RWPE2 (cell line): ENCODE data around the gene RWDD1.

Experiments used
- ATAC-seq: fragments of 200-7000 bp; cut with Tn5 transposase; 3 replicates; pipeline ENCODE4 v1.9.1; 2021; ENCODE audit warnings: low read depth
- DNase-seq: peaks from one replicate; pipeline ENCODE4 v3.0.0-alpha.2; 2020; ENCODE audit warnings: low spot score
- H3K27ac ChIP-seq: fragments of 450-650 bp; 2 replicates; pipeline ENCODE4 v1.5.1; 2017; ENCODE audit warnings: mild to moderate bottlenecking; ENCODE audit not compliant: poor library complexity, severe bottlenecking
- H3K27me3 ChIP-seq: fragments of 250-450 bp; sonication (Bioruptor Pico); 2 replicates; pipeline ENCODE4 v1.5.1; 2021; ENCODE audit warnings: mild to moderate bottlenecking, moderate library complexity; ENCODE audit not compliant: insufficient read depth, poor library complexity, severe bottlenecking
- H3K36me3 ChIP-seq: fragments of 250-450 bp; sonication (Bioruptor Pico); 2 replicates; pipeline ENCODE4 v1.5.1; 2020; ENCODE audit warnings: low read depth, mild to moderate bottlenecking, moderate library complexity
- H3K4me1 ChIP-seq: fragments of 250-450 bp; sonication (Bioruptor Pico); 2 replicates; pipeline ENCODE4 v1.5.1; 2021; ENCODE audit warnings: mild to moderate bottlenecking, moderate library complexity; ENCODE audit not compliant: insufficient read depth, poor library complexity, severe bottlenecking
- H3K4me3 ChIP-seq: fragments of 250-450 bp; sonication (Bioruptor Pico); 2 replicates; pipeline ENCODE4 v1.5.1; 2021; ENCODE audit warnings: mild to moderate bottlenecking, moderate library complexity; ENCODE audit not compliant: severe bottlenecking
- H3K9me3 ChIP-seq: fragments of 250-450 bp; sonication (Bioruptor Pico); 2 replicates; pipeline ENCODE4 v1.5.1; 2021; ENCODE audit warnings: mild to moderate bottlenecking, moderate library complexity; ENCODE audit not compliant: severe bottlenecking
- TF ChIP-seq, protein P1 (sequence below): fragments of 450-650 bp; IDR thresholded peaks from one replicate; pipeline ENCODE4 v1.5.1; 2017; ENCODE audit warnings: mild to moderate bottlenecking, moderate library complexity; ENCODE audit not compliant: poor library complexity, severe bottlenecking

Gene RWDD1

DNA sequence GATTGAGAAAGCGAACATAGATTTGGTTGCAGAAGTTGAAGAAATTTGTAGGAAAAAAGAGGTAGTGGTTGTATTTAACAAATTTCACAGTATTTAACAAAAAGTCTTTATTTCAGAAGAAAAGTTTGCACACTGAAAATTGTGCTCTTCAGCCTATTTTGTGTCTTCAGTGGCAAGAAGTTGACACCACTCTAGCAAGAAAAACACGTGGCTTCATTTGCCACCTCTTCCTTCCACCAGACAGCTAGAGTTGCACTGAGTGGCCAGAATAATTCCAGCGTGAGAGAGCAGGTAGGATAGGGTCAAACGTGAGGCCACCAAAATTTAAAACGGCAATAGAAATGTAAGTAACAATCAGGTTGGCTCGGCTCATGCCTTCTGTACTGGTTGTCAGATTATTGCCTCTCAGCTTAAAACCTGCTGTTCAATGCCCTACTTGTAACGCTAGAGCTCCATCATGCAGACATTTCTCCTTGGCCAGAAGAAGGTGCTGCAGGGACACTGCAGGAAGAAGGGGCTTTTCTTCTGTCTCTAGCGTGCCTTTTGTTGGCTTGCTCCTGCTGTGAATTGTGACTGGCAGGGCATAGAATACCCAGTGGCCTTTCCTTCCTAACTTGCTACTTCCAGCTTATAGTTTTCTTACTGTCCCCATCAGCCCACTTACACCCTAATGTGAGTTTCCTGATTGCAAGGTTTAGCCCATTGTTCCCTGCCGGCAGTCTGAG, 37.9 kb upstream of the RWDD1 start:
- TF ChIP-seq, protein P1, sequence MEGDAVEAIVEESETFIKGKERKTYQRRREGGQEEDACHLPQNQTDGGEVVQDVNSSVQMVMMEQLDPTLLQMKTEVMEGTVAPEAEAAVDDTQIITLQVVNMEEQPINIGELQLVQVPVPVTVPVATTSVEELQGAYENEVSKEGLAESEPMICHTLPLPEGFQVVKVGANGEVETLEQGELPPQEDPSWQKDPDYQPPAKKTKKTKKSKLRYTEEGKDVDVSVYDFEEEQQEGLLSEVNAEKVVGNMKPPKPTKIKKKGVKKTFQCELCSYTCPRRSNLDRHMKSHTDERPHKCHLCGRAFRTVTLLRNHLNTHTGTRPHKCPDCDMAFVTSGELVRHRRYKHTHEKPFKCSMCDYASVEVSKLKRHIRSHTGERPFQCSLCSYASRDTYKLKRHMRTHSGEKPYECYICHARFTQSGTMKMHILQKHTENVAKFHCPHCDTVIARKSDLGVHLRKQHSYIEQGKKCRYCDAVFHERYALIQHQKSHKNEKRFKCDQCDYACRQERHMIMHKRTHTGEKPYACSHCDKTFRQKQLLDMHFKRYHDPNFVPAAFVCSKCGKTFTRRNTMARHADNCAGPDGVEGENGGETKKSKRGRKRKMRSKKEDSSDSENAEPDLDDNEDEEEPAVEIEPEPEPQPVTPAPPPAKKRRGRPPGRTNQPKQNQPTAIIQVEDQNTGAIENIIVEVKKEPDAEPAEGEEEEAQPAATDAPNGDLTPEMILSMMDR = no peak
- DNase-seq = no peak
- no peak overlapping the region for H3K27ac ChIP-seq
- H3K4me3 ChIP-seq = no peak overlapping the region
- no peaks in the 10 kb centered on the region for H3K27me3 ChIP-seq
- H3K4me1 ChIP-seq = peaks cover 12% of the 10 kb centered on the region
- no peaks in the 10 kb centered on the region for H3K36me3 ChIP-seq
- no peak for ATAC-seq
- H3K9me3 ChIP-seq = no peaks in the 10 kb centered on the region

DNA sequence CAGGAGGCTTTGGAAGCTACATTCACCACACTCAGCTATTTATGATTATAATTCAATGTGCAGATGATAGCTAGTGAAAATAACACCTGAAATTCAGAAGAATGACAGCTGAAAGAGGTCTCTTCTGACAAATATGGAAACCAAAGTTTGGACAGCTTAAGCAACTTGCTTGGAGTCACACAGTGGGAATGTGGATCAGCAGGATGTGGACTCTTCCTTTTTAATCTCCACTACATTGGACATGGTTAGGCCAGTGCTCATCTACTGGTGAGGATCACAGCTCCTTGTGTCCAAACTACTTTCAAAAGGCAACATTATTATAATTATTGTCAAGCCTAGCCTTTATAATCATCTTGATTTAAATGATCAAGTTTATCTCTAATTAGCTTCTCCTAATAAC, 36.2 kb upstream of the RWDD1 start:
- H3K4me3 ChIP-seq = no peak overlapping the region
- H3K4me1 ChIP-seq = peaks cover 8% of the 10 kb centered on the region
- TF ChIP-seq, protein P1 = no peak
- DNase-seq = no peak
- no peak overlapping the region for H3K27ac ChIP-seq
- H3K36me3 ChIP-seq = no peaks in the 10 kb centered on the region
- ATAC-seq = peak; percentile 56
- H3K9me3 ChIP-seq = no peaks in the 10 kb centered on the region
- no peaks in the 10 kb centered on the region for H3K27me3 ChIP-seq

DNA sequence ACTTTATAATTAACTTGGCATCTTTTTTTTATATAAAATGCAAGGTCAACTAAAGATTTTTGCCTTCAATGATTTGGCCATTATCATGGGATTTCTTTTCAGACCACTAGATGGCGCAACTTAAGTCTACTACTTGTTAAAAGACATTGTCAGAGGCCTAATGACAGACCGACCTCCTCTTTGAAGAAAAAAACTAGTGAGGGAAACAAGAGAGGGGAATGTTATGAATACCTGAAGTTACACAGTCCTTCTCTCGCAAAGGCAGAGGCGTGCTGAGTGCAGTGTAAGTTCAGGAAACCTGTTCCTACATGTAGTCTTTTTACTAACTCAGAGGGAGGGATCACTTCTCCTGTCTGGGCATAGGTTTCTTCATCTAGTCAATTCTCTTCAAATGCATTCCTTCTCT, 35.1 kb upstream of the RWDD1 start:
- peaks cover 8% of the 10 kb centered on the region for H3K4me1 ChIP-seq
- TF ChIP-seq, protein P1 = peak; percentile 90
- H3K27me3 ChIP-seq = no peaks in the 10 kb centered on the region
- H3K36me3 ChIP-seq = no peaks in the 10 kb centered on the region
- no peak overlapping the region for H3K4me3 ChIP-seq
- DNase-seq (no peak), ATAC-seq (peak; percentile 70)
- peak overlapping the region; percentile 39 for H3K27ac ChIP-seq
- no peaks in the 10 kb centered on the region for H3K9me3 ChIP-seq

DNA sequence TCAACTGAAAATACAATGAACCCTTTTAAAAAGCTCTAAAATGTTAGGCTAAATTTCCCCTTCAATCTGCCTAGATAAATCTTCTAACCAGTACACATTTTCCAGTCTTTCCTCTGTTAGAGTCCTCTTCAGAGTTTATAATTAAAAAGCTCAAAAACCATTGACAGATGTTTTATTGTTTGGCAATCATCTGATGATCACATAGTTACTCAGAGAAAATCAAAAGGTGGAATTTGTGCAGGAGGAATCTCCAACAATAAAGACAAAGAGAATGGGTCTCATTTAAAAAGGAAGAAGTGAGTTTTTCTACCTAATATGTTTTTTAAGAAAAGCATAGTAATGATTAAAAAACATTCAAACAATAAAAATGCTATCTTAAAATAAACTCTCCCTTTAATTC, 28.9 kb upstream of the RWDD1 start:
- peaks cover 32% of the 10 kb centered on the region for H3K4me1 ChIP-seq
- DNase-seq (no peak), ATAC-seq (peak; percentile 71)
- H3K36me3 ChIP-seq = no peaks in the 10 kb centered on the region
- no peaks in the 10 kb centered on the region for H3K9me3 ChIP-seq
- H3K4me3 ChIP-seq = no peak overlapping the region
- peak overlapping the region; percentile 68 for H3K27ac ChIP-seq
- TF ChIP-seq, protein P1 = no peak
- no peaks in the 10 kb centered on the region for H3K27me3 ChIP-seq

DNA sequence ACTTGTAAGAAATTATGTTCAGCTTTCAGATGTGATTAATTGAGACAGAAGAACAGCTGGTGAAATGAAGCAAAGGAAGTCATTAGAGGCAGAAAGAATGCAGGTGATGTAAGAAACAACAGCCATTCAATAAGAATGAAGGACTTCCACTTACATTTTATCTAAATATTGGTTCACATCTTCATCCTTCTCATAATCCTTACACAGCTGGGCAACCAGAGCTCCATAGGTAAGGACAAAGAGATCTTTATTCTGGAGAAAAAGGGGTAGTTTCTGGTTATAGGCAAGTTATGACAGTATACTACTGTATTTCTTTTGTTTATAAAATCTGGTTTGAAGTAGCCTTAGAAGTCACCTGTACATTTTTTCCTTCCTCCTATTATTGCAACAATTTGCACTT, 28.2 kb upstream of the RWDD1 start:
- peak overlapping the region; percentile 68 for H3K27ac ChIP-seq
- H3K36me3 ChIP-seq = no peaks in the 10 kb centered on the region
- DNase-seq (no peak), ATAC-seq (peak; percentile 35; the same call in 2 of the 3 replicates)
- H3K4me1 ChIP-seq = peaks cover 32% of the 10 kb centered on the region
- H3K9me3 ChIP-seq = no peaks in the 10 kb centered on the region
- no peak overlapping the region for H3K4me3 ChIP-seq
- TF ChIP-seq, protein P1 = no peak
- H3K27me3 ChIP-seq = no peaks in the 10 kb centered on the region
